ENCODE measurements around the gene NLRC3.

NLRC3 gene

DNA sequence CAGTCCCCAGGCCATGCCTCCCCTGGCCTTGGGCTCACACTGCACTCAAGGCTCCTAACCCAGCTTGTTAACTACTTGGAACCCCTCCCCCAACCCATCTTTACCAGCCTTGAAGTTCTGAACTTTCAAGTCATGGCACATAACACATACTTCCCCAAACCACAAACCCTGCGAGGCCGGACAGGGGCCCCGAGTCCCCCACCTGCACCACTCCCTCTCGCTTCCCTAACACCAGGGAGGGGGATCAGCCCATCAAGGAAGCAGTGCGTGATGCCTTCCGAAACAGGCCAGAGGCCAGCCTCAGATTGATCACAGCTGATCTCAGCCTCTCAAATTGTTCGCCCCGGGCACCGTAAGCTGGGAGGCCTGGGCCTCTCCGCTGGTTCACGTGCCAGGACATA, 3.0 kb upstream of the NLRC3 start:
- DNase-seq (ENCODE audit: low spot score) = no peak

DNA sequence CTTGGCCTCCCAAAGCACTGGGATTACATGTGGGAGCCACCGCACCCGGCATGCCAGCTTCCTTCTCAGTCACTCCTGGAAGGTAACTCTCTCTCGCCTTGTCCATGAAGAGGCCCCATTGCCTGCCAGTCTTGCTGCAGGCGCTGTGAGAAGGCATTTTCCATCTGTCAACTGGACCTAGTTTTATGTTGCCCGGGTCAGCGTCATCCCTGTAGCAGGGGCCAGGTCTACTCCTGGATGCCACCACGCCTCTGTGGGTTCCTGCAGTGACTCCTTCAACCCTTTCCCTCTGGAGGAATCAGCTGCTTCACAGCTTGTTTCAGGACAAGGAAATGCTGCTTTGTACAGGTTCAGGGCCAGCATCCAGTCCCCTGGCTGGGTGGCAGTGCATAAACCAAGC, 2.6 kb upstream of the NLRC3 start:
- DNase-seq (ENCODE audit: low spot score) = no peak

DNA sequence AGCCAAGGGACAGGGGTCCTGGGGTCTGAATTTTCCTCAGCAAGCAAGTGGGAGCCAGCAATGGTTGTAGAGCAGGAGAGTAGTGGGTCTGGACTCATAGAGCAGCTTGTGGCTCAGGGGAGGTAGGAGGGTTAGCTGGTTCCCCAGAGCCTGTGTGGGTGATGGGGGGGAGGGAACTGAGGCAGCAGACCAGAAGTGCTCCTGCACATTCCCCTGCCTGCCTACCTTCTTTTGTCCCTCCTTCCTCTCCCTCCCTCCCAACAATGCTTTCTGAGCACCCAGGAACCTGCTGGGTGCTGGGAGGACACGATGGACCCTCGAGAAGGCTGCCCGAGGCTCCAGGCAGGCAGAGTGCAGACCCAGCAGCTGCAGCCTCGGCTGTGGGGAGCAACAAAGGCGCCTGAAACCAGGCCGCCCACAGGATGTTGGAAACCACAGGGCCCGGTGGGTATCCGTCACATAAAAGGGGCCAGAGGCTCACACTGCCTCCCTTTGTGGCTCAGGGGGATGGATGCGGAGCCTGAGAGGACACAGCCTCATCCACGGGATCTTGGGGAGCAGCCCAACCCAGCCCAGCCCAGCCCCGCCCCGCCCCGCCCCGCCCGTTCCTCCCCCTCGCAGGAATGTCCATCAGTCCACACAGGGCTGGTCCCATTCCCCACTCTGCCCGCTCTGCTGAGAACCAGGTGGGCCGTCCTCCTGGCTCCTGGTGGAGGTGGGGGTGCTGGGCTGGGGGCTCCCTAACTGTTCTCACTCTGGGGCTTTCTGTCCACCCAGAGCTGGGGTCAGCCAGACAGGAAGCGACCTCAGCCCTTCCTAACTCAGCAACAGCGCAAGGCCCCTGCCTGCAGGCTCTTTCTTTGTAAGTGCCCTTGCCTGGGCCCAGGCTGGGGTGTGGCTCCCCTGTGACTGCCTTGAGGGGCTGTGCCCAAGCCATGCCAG, 1.7 kb upstream of the NLRC3 start:
- no peak for DNase-seq (ENCODE audit: low spot score)

DNA sequence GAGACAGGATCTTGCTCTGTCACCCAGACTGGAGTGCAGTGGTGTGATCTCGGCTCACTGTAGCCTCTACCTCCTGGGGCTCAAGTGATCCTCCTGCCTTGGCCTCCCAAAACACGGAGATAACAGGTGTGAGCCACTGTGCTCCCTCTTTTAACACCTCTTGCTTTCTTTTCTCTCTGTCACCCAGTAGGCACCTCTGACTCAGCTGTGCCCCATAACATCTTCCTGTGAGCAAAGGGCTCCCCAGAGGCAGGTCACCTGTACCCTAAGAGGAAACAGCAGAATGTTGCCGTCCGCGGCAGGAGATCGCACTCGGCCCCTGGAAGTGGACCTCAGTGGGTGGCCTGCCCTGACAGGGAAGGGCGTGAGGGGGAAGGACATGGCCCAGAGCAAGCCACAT, 918 bp upstream of the NLRC3 start:
- DNase-seq (ENCODE audit: low spot score) = no peak

DNA sequence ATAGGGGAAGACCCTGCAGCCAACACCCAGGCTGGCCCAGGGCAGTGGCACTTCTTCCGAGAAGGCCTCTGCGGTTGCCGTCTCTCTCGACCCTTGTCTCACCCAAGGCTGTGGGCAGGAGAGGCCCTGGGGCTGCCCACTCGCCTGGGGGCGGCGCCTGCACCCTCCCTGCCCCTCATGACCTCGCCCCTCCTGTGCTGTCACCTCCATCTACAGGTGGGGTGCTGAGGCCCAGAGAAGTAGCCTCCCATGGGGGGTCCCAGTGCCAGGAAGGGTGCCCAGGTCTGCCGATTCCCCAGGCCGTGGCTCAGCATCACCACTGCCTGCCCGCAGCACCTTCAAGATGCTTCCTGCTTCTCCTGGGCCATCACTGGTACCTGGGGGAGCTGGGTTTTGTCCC, 992 bp downstream of the NLRC3 start:
- no peak for DNase-seq (ENCODE audit: low spot score)

DNA sequence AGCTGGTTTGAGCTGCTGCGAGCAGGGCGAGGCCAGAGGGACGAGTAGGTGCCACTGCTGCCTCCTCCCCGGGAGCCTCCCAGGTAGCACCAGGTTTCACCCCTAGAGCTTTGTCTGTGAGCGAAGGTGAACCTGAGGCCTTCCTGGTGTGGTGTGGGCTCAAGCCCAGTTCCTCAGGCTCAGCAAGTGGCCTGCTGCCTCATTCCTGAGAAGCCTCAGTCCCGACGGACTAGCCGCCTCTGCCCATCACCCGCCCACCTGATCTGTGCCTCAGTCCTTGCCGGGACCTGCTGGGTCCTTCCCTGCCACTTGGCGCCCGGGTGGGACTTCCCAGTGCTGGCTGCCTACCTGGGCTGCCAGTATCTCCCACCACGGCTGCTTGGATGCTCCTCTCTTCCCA, 1.7 kb downstream of the NLRC3 start:
- no peak for DNase-seq (ENCODE audit: low spot score)

DNA sequence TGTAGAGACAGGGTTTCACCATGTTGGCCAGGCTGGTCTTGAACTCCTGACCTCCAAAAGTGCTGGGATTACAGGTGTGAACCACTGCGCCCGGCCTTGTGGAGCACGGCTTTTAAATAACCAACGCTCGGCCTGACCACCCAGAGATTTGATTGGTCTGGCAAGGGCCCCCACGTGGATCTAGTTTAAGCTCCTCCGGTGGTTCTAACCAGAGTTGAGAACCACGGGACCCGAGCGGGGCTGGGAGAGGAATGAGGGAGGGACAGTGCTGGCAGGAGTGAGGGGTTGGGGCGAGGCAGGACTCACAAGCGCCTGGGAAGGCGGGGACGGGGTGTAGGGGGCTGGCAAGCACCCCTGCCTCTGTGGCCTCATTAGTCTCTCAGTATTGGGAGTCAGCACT, 3.0 kb downstream of the NLRC3 start:
- DNase-seq (ENCODE audit: low spot score) = no peak

DNA sequence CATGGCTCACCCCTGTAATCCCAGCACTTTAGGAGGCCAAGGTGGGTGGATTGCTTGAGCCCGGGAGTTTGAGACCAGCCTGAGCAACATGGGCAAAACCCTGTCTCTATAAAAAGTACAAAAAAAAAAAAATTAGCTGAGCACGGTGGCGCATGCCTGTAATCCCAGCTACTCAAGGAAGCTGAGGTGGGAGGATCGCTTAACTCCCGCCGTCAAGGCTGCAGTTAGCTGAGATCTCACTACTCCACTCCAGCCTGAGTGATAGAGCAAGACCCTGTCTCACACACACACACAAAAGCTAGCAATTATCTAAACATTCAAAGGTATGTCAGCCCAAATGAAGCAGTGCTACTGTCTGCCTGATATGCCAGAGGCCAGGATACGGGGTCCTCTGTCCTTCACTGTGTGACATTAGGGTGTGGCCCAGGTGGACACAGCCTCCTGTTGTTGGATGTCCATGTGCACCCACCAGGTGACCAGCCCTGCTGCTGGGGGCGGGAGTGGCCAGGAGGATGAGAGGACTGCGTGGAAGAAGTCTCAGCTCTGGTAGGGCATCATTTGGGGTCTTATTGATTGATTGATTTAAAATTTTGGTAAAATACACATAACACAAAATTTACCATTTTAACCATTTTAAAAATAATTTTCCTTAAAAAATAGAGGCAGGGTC, 3.9 kb downstream of the NLRC3 start:
- no peak for DNase-seq (ENCODE audit: low spot score)

DNA sequence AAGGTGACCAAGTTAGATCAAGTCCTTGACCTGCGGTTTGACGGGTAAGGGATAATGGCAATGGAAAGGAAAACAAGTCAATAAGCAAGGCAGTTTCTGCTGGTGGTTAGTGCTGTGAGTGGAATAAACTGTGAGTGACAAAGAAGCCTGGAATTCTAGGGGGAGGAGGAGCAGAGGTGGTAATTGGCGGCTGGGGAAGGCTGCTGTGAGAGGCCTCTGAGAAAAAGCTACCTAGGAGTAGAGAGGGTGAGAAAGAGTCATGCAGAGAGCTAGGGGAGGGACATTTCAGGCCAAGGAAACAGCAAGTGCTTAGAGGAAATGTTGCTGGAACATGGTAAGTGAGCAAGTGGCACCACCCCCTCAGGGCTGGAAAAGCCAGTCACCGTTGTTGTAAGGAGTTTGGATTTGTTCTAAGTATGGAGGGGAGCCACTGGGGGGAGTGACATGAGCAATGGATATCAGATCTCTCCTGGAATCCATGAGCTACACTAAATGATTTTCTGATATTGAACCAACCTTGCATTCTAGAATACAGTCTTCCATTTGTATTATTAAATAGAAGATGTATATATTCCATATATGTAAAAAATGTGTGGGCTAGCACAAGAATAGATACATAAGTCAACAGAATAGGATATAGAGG, 6.7 kb downstream of the NLRC3 start:
- no peak for DNase-seq (ENCODE audit: low spot score)

DNA sequence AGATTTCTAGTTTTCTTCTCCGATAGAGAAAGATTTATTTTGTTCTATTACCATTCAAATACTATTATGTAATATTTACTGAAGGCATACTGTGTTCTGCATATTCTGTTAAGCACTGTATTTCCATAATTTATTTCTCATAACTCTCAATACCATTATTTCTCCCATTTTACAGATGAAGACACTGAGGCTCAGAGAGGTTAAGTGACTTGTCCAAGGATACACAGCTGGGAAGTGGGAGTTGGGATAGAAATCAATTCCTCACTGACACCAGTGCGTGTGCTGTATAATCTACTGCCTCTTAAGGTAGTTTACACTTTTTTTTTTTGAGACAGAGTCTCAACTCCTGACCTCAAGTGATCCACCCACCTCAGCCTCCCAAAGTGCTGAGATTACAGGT, 7.4 kb downstream of the NLRC3 start:
- DNase-seq (ENCODE audit: low spot score) = no peak

DNA sequence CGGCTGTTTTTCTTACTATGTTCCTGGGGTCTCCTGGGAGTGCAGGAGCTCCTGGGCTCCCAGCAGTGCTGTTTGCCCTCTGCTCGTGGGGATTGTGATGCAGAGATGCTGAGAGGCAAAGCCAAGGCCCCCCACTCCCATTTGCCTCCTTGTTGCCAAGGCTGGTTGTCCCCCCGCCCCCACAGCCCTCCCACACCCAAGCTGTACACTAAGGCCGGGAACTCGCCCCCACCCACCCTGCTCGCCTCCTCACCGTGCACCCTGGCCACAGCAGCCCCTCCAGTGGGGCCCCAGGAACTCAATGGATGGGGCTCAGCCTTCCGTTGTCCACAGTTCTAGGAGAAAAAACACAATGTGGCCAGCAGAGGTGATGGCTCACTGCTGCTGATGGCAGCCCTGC, 10.2 kb downstream of the NLRC3 start:
- DNase-seq (ENCODE audit: low spot score) = no peak

DNA sequence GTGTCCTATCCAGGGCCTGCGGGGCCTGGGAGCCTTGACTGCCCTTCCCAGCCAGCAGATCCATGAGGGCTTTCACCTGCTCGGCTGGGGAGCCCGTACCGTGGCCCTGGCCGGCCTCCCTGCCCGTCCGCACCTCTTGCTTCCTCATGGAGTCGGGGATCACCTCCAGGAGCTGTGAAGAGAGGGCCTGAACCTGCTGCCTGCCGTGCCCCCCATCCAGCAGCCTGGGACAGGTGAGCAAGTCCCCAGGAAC, 12.4 kb downstream of the NLRC3 start:
- no peak for DNase-seq (ENCODE audit: low spot score)

DNA sequence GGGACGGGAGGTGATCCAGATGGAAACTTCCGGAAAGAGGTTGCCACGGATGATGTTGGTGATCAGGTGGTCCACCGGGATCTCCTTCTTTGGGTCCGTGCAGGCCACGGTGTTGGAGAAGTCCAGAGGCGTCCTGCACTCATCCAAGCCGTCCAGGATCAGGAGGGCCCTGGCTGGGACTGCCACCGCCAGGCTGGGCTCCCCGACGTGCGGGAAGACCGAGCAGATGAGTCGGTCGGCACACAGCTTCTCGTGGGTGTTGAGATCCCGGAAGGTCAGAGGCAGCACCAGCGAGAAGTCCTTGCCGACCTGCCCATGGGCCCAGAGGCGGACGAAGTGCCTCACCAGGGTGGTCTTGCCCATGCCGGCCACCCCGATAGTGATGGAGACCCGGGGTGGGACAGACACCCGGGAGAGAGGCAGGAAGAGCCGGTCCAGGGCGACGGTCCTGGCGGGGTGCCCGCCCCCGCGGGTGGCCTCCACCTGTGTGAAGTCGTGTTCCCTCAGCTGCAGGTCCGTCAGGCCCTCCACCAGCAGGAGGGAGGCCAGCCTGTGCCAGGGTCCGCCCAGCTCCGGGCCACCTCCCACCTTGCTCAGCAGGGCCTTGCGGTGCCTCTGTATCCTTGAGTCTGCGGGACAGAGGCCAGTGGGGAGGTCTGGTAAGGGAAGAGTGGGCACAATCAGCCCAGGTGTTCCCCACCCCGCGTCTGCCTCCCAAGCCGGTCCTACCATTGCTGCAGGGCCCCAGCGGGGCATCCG, 12.9 kb downstream of the NLRC3 start:
- no peak for DNase-seq (ENCODE audit: low spot score)

DNA sequence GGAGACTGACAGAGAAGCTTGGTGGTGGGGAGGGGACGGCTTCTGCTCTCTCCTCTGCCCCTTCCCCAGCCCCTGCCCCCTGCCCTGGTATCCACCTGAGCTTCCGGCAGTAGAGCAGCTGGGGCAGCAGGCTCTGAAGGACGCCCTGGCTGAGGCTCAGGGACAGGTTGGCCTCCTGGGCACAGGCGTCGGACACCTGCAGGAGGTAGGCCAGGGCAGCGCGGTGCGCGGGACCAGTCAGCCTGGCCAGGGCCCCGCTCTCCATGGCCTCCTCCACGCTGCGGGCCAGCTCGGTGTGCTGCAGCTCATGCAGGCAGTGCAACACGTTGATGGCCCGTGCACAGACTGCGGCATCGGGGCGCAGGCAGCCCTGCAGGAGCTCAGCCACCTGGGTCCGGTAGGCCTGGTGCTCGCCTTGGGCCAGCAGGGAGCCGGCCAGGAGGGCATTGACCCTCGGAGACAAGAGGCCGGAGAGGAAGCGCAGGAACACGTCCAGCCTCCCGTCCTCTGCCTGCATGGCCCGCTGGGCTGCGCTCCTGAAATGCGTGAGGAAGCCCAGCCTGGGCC, 14.2 kb downstream of the NLRC3 start:
- no peak for DNase-seq (ENCODE audit: low spot score)

DNA sequence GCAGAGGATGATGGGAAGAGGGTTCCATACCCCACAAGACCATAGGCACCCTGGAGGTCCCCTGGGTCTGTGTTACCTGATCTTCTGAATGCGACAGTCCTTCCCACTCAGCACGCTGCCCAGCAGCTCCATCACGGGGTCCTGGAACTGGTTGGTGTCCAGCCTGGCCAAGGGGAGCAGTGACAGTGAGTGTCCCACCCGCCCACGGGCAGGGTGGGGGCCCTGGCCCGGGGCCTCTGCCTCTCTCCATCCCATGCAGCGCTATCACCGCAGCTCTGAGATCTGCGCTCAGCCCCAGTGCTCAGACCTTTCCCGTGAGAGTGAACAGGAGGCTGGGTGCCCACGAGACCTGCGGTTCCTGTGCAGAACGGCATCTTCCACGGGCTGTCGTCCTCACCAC, 15.6 kb downstream of the NLRC3 start:
- no peak for DNase-seq (ENCODE audit: low spot score)

DNA sequence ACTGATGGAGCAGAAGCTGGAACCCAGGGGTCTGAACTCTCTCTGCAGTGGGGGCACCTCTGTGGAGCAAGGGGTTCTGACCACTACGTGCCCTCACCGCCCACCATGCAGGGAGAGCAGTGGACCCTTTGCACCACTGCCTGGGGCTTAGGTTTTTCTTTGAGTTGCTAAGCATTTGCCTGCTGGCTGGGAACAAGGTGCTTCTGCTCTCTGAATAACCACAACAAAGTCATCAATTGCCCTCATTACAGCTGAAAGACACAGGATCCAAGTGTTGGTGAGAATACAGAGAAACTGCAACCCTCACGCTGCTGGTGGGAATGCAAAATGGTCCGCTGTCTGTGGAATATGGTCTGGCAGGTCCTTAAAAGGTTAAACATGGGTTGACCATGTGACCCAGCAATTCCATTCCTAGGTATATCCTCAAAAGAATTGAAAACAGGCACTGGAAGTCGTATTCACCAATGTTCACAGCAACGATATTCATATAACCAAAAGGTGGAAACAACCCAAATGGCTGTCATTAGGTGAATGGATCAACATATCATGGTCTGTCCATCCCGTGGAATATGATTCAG, 22.8 kb downstream of the NLRC3 start:
- DNase-seq (ENCODE audit: low spot score) = no peak

DNA sequence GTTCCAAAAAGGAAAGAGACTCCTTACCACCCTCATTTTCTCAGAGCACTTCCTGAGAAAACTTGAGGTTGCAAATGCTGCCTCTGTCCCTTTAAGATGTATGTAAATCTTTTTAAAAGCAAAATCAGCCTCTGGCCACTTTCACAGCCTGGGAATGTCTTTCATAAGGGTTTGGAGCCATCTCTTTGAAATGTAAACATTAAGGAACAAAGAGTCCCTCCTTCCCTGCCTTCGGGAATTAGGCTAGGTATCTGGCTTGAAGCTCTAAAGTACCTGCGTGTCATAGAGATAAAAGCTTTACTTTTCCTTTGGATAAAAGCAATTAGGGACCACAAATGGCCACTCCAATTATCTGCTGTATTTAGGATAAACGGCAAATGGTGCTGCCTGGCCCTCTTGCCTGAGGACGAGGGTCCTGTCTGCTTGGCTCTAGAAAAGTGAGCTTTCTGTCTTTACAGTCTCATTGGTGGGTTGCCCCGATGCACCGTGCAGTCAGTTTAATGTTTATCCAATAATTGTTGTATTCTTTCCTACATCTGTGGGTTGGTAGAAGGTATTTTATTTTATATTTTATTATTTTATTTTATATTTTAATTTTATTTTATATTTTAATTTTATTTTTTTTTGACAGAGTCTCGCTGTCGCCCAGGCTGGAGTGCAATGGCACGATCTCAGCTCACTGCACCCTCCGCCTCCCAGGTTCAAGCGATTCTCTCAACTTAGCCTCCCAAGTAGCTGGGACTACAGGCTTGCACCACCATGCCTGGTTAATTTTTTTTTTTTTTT, 23.9 kb downstream of the NLRC3 start:
- no peak for DNase-seq (ENCODE audit: low spot score)

DNA sequence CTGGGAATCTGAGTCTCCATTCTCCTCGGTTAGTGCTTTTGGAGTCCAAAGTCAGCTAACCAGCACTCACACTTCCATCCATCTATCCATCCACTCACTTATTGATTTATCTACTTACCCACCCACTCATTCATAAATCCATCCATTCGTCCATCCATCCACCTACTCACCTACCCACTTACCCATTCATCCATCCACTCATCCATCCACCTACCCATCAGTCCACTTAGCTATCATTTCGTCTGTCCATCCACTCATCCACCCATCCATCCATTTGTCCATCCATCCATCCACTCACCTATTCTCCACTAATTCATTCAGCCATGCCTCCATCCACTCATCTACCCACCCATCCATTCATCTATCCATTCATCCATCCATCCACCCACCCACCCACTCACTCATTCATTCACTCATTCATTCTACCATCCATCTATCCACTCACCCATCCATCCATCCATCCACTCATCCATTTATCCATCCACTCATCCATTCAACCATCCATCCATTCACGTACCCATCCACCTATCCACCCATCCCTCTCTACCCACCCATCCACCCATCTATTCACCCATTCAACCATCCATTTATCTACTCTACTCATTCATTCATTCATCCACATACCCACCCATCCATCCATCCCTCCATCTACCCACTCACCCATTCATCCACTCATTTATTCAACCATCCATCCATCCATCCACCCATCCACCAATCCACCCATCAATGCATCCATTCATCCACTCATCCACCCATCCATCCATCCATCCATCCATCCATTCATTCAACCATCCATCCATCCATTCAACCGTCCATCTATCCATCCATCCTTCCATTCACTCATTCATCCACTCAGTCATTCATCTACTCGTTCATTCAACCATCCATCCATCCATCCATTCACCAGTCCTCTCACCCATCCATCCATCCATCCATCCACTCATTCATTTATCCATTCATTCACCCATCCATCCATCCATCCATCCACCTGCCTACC, 26.1 kb downstream of the NLRC3 start:
- DNase-seq (ENCODE audit: low spot score) = no peak

DNA sequence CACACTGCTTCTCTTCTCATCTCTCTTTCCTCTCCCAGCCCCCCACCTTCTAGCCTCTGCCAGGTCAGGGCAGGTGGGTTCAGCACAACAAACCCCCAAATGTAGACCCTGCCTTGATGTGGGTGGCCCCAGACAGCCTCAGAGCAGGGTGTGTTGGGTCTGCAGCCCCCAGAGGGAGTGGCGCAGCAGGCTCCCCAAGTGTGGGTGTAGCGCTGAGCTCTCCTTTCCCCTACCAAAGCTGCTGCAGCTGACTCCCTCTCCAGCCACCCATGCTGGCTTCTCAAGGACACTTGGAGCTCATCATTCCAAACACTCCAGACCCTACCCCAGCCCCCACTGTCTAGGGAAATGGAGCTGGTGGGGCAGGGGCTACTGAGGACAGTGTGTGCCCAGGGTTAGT, 27.3 kb downstream of the NLRC3 start:
- no peak for DNase-seq (ENCODE audit: low spot score)

DNA sequence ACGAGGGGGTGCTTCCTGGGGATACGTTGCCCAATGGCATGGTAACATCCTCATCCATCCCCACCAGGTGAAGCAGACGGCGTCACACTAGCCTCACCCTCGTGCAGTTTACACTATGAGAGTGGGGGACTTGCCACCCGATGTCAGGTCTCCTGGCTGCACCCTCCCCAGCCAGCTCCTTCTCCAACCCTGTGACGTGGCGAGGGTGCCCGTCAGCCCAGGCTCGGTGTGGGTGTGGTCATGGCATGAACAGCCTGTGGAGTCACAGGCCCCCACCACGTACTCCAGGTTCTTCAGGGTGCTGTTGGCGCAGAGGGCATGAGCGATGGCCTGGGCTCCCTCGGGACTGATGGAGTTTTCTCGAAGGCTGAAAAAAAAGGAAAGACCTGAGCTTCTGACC, 28.3 kb downstream of the NLRC3 start:
- no peak for DNase-seq (ENCODE audit: low spot score)

Data from HuH-7.5 (cell line).